HFF-Myc (cell line): ENCODE measurements around the gene NAXE.

Experiments used
- DNase-seq: peaks from one replicate; pipeline ENCODE4 v3.0.0-alpha.2; 2011; ENCODE audit warnings: low read depth; ENCODE audit errors: extremely low read depth
- H3K4me3 ChIP-seq: replicated peaks from 2 replicates; pipeline ENCODE4 v1.5.1; 2011; ENCODE audit warnings: low read depth, mild to moderate bottlenecking, control low read depth, low read length
- CTCF ChIP-seq: IDR thresholded peaks from 2 replicates; pipeline ENCODE4 v1.5.1; 2012; ENCODE audit warnings: mild to moderate bottlenecking, low read depth, low read length, control low read depth; ENCODE audit errors: missing control alignments

Gene NAXE

GRCh38 chr1:156591181-156591431, 470 bp upstream of the NAXE start:
- no peak for DNase-seq
- no peak for TF ChIP-seq CTCF
- peak overlapping the region; percentile 81 for H3K4me3 ChIP-seq

- no peak for DNase-seq
- TF ChIP-seq CTCF = no peak
- peak overlapping the region; percentile 81 for H3K4me3 ChIP-seq
Observed at GRCh38 chr1:156592158-156592909, 758 bp downstream of the NAXE start.

GRCh38 chr1:156592910-156593660, 1.5 kb downstream of the NAXE start:
- peak overlapping the region; percentile 81; the same call in 1 of the 2 replicates for H3K4me3 ChIP-seq
- DNase-seq = no peak

GRCh38 chr1:156593661-156593989, 2.0 kb downstream of the NAXE start:
- H3K4me3 ChIP-seq = no peak overlapping the region
- TF ChIP-seq CTCF = no peak
- no peak for DNase-seq

More at GRCh38 chr1:156592910-156593660, 1.5 kb downstream of the NAXE start:
- TF ChIP-seq CTCF = no peak

- DNase-seq = no peak
- no peak for TF ChIP-seq CTCF
- H3K4me3 ChIP-seq = no peak overlapping the region
Observed at GRCh38 chr1:156594190-156594589, 2.6 kb downstream of the NAXE start.

- H3K4me3 ChIP-seq = no peak overlapping the region
- no peak for DNase-seq
- no peak for TF ChIP-seq CTCF
Observed at GRCh38 chr1:156595016-156595415, 3.4 kb downstream of the NAXE start.
